ENCODE data around the gene SLC7A5. TPM values are rescaled to one million over a fixed set of nuclear protein-coding genes. Genes with fewer than 3 reads are reported as not detected.

The SLC7A5 gene
- total and polyA plus RNA-seq, 2 of the 13 experiments (the other 11 are each of a cell fraction or from before 2014, with no cell fraction given): 79.6 to 155 TPM

DNA sequence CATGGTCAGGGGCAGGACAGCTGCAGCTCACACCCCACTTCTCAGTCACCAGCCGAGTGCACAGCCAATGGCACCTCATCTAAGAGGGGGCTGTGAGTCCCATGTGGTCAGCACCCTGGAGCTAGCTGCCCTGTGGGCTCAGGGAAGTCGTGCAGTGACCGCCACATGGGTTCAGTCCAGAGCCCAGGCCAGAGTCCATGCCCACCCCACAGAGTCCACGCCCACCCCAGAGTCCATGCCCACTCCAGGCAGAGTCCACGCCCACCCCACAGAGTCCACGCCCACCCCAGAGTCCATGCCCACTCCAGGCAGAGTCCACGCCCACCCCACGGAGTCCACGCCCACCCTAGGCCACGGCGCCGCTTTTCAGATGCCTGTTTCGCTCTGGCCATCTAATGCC is 24.1 kb downstream of the SLC7A5 start:
- ChIA-PET POLR2A (interaction anchor here (2.4 to 9.4 kb wide), 3 partner anchors 11 to 55 kb away, joined by 17 to 399 read pairs (median 21); partner anchors contain the start of gene SLC7A5), CTCF (ENCODE audit: low intra/inter-chr PET ratio, low total read pairs) (no interaction called here)
- WGBS (ENCODE audit: low lambda C conversion rate): 88% methylated on average over 13 of the region's 13 CpGs
- peak overlapping the region; percentile 98 for H3K27ac ChIP-seq (ENCODE audit: extremely low read length, insufficient read depth, low read length)
- intact Hi-C loops (cut with micrococcal nuclease; ENCODE audit: unreplicated experiment) (no loop called here), in situ Hi-C loops (cut with HindIII; ENCODE audit: extremely low pct_ligation_motif_present, low pct_unique_long_range_greater_than_20kb) (no loop called here)
- H3K4me2 ChIP-seq (ENCODE audit: low read depth, low read length): no peak overlapping the region
- H3K9me3 ChIP-seq (ENCODE audit: low read length): no peaks in the 10 kb centered on the region
- no peak overlapping the region for H2AFZ ChIP-seq (ENCODE audit: low read length)
- no peak overlapping the region for H3K4me3 ChIP-seq (replicated peaks in 1 of 3; ENCODE audit: insufficient read depth in 1 of 3, low read depth in 2 of 3, low read length in 3 of 3)
- peaks cover 99% of the 10 kb centered on the region for H3K4me1 ChIP-seq (ENCODE audit: insufficient read depth, low read length)
- H4K20me1 ChIP-seq (ENCODE audit: insufficient read depth, low read length): peaks cover 20% of the 10 kb centered on the region; the same call in 1 of the 2 replicates
- BruUV-seq (replicated peaks): no TSS peak
- peaks cover 75% of the 10 kb centered on the region for H3K79me2 ChIP-seq (ENCODE audit: insufficient read depth, low read length)
- no peak for DNase-seq (ENCODE audit: low spot score)
- H3K9ac ChIP-seq (ENCODE audit: insufficient read depth, low read depth, low read length): no peak overlapping the region
- H3K36me3 ChIP-seq (replicated peaks in 1 of 2; ENCODE audit: control insufficient read depth in 1 of 2, insufficient read depth in 2 of 2, low read length in 2 of 2): peaks cover 50 to 67% of the 10 kb centered on the region in 2 experiments
- FAIRE-seq: no peak
- H3K27me3 ChIP-seq (ENCODE audit: control insufficient read depth in 1 of 2, insufficient read depth in 2 of 2, low read length in 2 of 2): no peaks in the 10 kb centered on the region
- no peak for ATAC-seq
- TF ChIP-seq PBX2 (CRISPR knock-in tag; IDR thresholded peaks at IDR 0.05) (no peak), ZSCAN22 (CRISPR knock-in tag; IDR thresholded peaks at IDR 0.05) (no peak), KLF16 (CRISPR knock-in tag; IDR thresholded peaks at IDR 0.05) (0 out of 4 replicates have a peak, but pooled peaks of 1 of the 2 experiments have one; percentile 49), PTBP1 (IDR thresholded peaks at IDR 0.05; ENCODE audit: low read depth, low read length, poor library complexity, severe bottlenecking) (no peak), HIC2 (CRISPR knock-in tag; IDR thresholded peaks at IDR 0.05; ENCODE audit: low read depth) (peak; percentile 84), ZNF33B (CRISPR knock-in tag; IDR thresholded peaks at IDR 0.05) (no peak), ZNF883 (CRISPR knock-in tag; IDR thresholded peaks at IDR 0.05; ENCODE audit: not compliant biosample characterization) (no peak), ZNF44 (CRISPR knock-in tag; IDR thresholded peaks at IDR 0.05) (no peak), HDAC1 (CRISPR knock-in tag; IDR thresholded peaks at IDR 0.05) (no peak), ZNF746 (CRISPR knock-in tag; IDR thresholded peaks at IDR 0.05) (no peak), WIZ (CRISPR knock-in tag; IDR thresholded peaks at IDR 0.05) (no peak), ZNF687 (CRISPR knock-in tag; IDR thresholded peaks at IDR 0.05) (no peak), HNF4G (IDR thresholded peaks at IDR 0.05; ENCODE audit: borderline replicate concordance, low read depth, low read length) (no peak), HNF4G (CRISPR knock-in tag; IDR thresholded peaks at IDR 0.05; ENCODE audit: borderline replicate concordance, low read depth) (no peak), NFE2L2 (IDR thresholded peaks at IDR 0.05; ENCODE audit: low read length) (no peak), HOXA5 (CRISPR knock-in tag; IDR thresholded peaks at IDR 0.05) (no peak), CCDC6 (CRISPR knock-in tag; IDR thresholded peaks at IDR 0.05) (no peak), MTA1 (CRISPR knock-in tag; IDR thresholded peaks at IDR 0.05; ENCODE audit: borderline replicate concordance) (0 out of 2 replicates have a peak, but pooled peaks have one; percentile 58), FOXK1 (CRISPR knock-in tag; IDR thresholded peaks at IDR 0.05; ENCODE audit: borderline replicate concordance, low read depth) (no peak)
